Brain microvascular endothelial cell (primary cell): ENCODE data around the gene CD59.
A peak's percentile ranks its signal among the peaks of the same experiment; 100 is the strongest.

Source experiments
- DNase-seq: peaks from one replicate; pipeline ENCODE4 v3.0.0-alpha.2; 2020
- H3K27ac ChIP-seq: fragments of 250-450 bp; sonication (Bioruptor Pico); 2 replicates; pipeline ENCODE4 v1.5.1; 2020; ENCODE audit warnings: mild to moderate bottlenecking, moderate library complexity
- H3K27me3 ChIP-seq: fragments of 250-450 bp; sonication (Bioruptor Pico); replicated peaks from 2 replicates; pipeline ENCODE4 v1.5.1; 2020; ENCODE audit warnings: mild to moderate bottlenecking
- H3K36me3 ChIP-seq: fragments of 250-450 bp; sonication (Bioruptor Pico); replicated peaks from 2 replicates; pipeline ENCODE4 v1.5.1; 2020; ENCODE audit warnings: mild to moderate bottlenecking
- H3K4me3 ChIP-seq: 2 replicates; pipeline ENCODE4 v1.5.1; 2011; ENCODE audit warnings: low read depth, mild to moderate bottlenecking, control low read depth, low read length, moderate library complexity
- in situ Hi-C: cut with HindIII; loops from 2 replicates; pipeline ENCODE4 v1.10.0; 2017; ENCODE audit warnings: low sequenced_read_pairs, low pct_ligation_motif_present
- TF ChIP-seq, protein P1 (sequence below): IDR thresholded peaks from 2 replicates; pipeline ENCODE4 v1.5.1; 2011; ENCODE audit warnings: low read depth, mild to moderate bottlenecking, moderate library complexity, low read length, control low read depth, inconsistent platforms; ENCODE audit errors: missing control alignments

CD59 gene

DNA sequence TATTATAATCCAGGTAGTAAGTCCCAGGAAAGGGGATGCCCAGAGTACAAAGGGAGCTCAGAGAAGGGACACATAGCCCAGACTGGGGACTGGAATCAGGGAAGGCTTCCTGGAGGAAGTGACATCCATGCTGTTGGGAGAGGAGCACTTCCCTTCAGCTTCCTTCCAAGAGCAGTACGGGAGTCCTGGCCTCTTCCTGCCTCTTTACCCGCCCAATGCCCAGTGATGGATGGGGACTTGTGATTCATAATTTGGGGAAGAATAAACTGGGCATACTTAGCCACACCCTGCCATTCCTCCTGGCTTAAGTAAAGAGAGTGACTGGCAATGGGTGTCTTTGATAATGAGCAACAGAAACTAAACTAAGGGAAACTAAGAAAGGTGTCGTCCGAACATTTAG is 47.1 kb downstream of the CD59 start:
- in situ Hi-C loops, result no loop called here
- TF ChIP-seq, protein P1, sequence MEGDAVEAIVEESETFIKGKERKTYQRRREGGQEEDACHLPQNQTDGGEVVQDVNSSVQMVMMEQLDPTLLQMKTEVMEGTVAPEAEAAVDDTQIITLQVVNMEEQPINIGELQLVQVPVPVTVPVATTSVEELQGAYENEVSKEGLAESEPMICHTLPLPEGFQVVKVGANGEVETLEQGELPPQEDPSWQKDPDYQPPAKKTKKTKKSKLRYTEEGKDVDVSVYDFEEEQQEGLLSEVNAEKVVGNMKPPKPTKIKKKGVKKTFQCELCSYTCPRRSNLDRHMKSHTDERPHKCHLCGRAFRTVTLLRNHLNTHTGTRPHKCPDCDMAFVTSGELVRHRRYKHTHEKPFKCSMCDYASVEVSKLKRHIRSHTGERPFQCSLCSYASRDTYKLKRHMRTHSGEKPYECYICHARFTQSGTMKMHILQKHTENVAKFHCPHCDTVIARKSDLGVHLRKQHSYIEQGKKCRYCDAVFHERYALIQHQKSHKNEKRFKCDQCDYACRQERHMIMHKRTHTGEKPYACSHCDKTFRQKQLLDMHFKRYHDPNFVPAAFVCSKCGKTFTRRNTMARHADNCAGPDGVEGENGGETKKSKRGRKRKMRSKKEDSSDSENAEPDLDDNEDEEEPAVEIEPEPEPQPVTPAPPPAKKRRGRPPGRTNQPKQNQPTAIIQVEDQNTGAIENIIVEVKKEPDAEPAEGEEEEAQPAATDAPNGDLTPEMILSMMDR, result no peak
- no peak for DNase-seq
- H3K27me3 ChIP-seq, result no peaks in the 10 kb centered on the region
- H3K4me3 ChIP-seq, result no peak overlapping the region
- H3K36me3 ChIP-seq, result no peaks in the 10 kb centered on the region
- peak overlapping the region; percentile 98 for H3K27ac ChIP-seq

DNA sequence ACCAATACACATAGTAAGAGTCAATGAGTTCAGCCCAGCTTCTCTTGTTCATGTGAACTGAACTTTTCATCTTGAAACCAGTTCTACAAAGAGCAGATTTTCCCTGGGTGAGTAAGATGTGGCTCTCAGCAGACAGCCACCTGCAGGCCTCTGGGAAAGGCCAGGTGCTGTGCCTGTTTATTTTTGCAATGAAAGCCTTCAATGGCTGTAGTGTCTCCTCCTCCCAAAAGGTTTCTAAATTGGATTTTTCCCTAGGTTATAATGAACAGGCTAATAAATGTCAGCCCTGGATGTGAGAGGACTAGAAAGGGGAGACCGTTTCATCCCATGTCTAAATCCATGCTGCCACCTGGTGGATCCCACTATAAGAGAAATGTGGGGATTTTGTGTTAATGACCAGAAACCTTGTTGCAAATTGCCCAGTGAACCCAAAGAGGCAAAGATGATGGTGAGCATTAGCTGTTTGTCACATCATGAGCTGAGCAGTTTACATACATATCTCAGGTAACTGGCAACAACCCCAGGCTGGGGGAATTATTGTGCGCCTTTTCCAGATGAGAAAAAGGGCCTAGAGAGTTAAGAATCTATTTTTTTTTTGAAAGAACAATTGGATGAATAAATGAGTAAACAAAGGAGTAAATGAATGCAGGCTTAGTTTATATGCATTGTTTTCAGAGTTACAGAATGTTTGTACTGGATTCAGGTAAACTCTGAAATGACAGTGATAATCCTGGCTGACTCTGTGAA is 48.3 kb downstream of the CD59 start:
- DNase-seq, result peak; percentile 74
- no peak overlapping the region for H3K27ac ChIP-seq
- no peaks in the 10 kb centered on the region for H3K36me3 ChIP-seq
- in situ Hi-C loops, result no loop called here
- no peaks in the 10 kb centered on the region for H3K27me3 ChIP-seq
- H3K4me3 ChIP-seq, result no peak overlapping the region
- TF ChIP-seq, protein P1, result peak; percentile 81

DNA sequence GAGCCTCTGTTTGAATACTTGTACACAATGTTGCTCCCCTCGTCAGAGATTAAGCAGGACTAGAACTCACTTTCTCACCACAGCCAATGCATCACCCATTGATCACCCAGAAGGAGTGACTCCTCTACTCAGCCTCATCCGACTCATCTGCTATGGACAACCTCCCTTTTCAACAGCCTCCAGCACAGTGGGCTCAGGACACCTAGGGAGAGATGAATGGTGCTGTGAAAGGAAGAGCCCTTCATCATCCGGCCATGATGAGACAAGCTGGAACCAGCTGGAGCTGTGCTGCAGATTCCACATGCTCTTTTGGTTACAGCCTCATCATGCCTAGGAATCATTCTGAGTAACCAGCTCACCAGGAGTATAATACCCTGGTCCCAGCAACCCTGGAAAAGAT is 51.1 kb downstream of the CD59 start:
- Histone ChIP-seq H3K27ac (no peak overlapping the region), H3K27me3 (no peaks in the 10 kb centered on the region), H3K4me3 (no peak overlapping the region), H3K36me3 (no peaks in the 10 kb centered on the region)
- in situ Hi-C loops, result no loop called here
- DNase-seq, result no peak
- TF ChIP-seq, protein P1, result no peak

DNA sequence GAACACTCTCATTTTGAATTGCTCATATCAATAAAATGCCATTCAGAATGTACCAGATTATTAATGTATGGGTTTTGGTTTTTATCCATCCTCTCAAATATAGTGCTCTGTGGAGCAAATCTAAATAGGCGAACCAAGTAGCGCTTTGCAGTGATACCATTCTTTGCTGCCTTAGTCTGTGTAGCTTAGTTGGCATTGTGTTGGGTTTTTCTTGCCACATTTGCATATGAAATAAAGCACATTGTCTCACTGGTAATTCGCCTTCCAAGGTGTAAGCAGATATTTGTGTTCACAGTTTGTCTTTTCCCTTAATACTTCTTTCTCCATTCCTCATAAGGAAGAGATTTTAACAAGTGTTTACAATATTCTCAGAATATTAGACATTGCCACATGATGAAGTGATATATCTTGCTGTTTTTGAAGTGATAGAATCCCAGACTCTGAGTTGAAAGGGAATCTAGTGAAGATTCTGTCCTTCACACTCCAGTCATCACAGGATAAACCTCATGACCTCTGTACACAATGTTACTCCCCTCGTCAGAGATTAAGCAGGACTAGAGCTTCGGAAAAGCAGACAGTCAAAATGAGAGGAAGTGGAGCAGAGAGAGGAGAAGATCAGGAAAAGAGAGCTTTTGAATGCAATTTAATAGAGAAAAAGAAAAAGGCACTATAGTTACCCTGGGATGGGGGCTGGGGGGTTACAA is 52.1 kb downstream of the CD59 start:
- H3K4me3 ChIP-seq, result no peak overlapping the region
- no peak for DNase-seq
- in situ Hi-C loops, result no loop called here
- no peak overlapping the region for H3K27ac ChIP-seq
- TF ChIP-seq, protein P1, result no peak
- H3K36me3 ChIP-seq, result no peaks in the 10 kb centered on the region
- H3K27me3 ChIP-seq, result no peaks in the 10 kb centered on the region

DNA sequence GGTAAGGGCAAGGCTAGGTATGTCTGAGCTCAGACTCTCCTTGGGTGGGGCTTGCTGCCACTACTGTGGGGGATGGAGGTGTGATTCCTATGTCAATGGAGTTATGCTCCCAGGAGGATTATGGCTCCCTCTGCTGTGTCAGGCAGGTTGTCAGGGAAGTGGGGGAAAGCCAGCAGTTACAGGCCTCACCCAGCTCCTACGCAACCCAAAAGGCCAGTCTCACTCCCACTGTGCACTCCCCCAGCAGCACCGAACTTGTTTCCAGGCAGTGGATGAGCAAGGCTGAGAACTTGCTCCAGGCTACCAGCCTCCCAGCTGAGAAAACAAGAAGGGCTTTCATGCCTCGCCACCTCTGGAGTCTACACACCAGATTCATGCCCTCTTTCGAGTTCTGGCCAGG is 53.8 kb downstream of the CD59 start:
- TF ChIP-seq, protein P1, result peak; percentile 64
- in situ Hi-C loops, result no loop called here
- H3K4me3 ChIP-seq, result no peak overlapping the region
- no peaks in the 10 kb centered on the region for H3K36me3 ChIP-seq
- no peak overlapping the region for H3K27ac ChIP-seq
- H3K27me3 ChIP-seq, result no peaks in the 10 kb centered on the region
- DNase-seq, result no peak
